Sigmoid colon (tissue), 7 donors: ENCODE results near the gene APOB. TPM values are rescaled to one million over a fixed set of nuclear protein-coding genes. Genes with fewer than 3 reads are reported as not detected.

Source experiments
- DNase-seq: peaks from one replicate; pipeline ENCODE4 v3.0.0-alpha.2; 2019
- H3K27ac ChIP-seq, 4 donors: fragments of 200-600 bp; sonication (generic); one replicate each; pipeline ENCODE4 v1.5.1; 2016 to 2019; ENCODE audit warnings: mild to moderate bottlenecking in 1 of 4
- H3K27me3 ChIP-seq, 3 donors: fragments of 200-600 bp; sonication (generic); one replicate each; pipeline ENCODE4 v1.5.1; 2019; ENCODE audit warnings: mild to moderate bottlenecking in 1 of 3
- H3K36me3 ChIP-seq, 4 donors: fragments of 200-600 bp; sonication (generic); one replicate each; pipeline ENCODE4 v1.5.1; 2016 to 2019
- H3K4me1 ChIP-seq, 4 donors: fragments of 200-600 bp; sonication (generic); one replicate each; pipeline ENCODE4 v1.5.1; 2017 to 2019
- H3K4me3 ChIP-seq, 4 donors: fragments of 200-600 bp; sonication (generic); one replicate each; pipeline ENCODE4 v1.5.1; 2017 to 2019; ENCODE audit warnings: mild to moderate bottlenecking in 2 of 4, moderate library complexity in 1 of 4
- H3K9me3 ChIP-seq, 4 donors: fragments of 200-600 bp in 3 of 4; sonication (generic) in 3 of 4; one replicate each; pipeline versions ENCODE4 v1.5.1 to v1.6.1; 2013 to 2019
- EP300 ChIP-seq, 4 donors: sonication (generic); formaldehyde crosslinking; IDR thresholded peaks; one replicate each; pipeline ENCODE4 v1.6.1; 2017; ENCODE audit warnings: antibody characterized with exemption in 4 of 4
- POLR2A ChIP-seq, 2 donors: fragments of 450-650 bp; IDR thresholded peaks; one replicate each; pipeline ENCODE4 v1.6.1; 2016; ENCODE audit warnings: antibody characterized with exemption in 2 of 2, mild to moderate bottlenecking in 2 of 2, moderate library complexity in 2 of 2
- POLR2AphosphoS5 ChIP-seq, 4 donors: sonication (generic); formaldehyde crosslinking; IDR thresholded peaks; one replicate each; pipeline ENCODE4 v1.6.1; 2017; ENCODE audit warnings: antibody characterized with exemption in 4 of 4
- WGBS, 2 donors: extraction: QIAGEN DNeasy Blood & Tissue Kit; methylation state at CpG; one replicate each; pipeline ENCODE4 v1.1.7; 2013; 5-methylcytosine and 5-hydroxymethylcytosine counted together
- intact Hi-C: fragments of 100-400 bp; cut with DNase I; formaldehyde crosslinking; loops from one replicate; pipeline ENCODE4 v1.15.1; 2023
- polyA plus RNA-seq, 3 donors: library from polyadenylated mRNA; stranded (reverse); fragments of 200-250 nt; gene quantifications; one replicate each; pipeline ENCODE4 v1.2.3, GENCODE V29; 2013
- total RNA-seq, 4 donors: library from RNA; depleted of rRNA; stranded (reverse); fragments of >200 nt; gene quantifications; one replicate each; pipeline ENCODE4 v1.1.0, GENCODE V29; 2016
- TF ChIP-seq, protein P1 (sequence below), 4 experiments: fragments of 450-650 bp in 3 of 4; fragments of 200-600 bp in 1 of 4; IDR thresholded peaks; one replicate each; pipeline ENCODE4 v1.5.1; 2016 to 2019; ENCODE audit warnings: antibody characterized with exemption in 4 of 4, mild to moderate bottlenecking in 3 of 4, moderate library complexity in 2 of 4
- donor health status: healthy with polysubstance abuse.
- donor health status: Bipolar disorder and iron deficiency.
- donor health status: healthy.

The APOB gene
- total and polyA plus RNA-seq, 7 donors = under 0.01 to 3.6 (median 0.69) TPM; not detected in 1

- 77 to 93% methylated on average over 1 of the region's 1 CpG for WGBS, 2 donors
- H3K27ac ChIP-seq = peak overlapping the region in 2 of 4 donors; percentile 18 to 23
- peaks cover 0 to 88% (median 71%) of the 10 kb centered on the region in 4 donors for H3K4me1 ChIP-seq
Observed at GRCh38 chr2:20989404-20989803, 54.5 kb downstream of the APOB start.

DNA sequence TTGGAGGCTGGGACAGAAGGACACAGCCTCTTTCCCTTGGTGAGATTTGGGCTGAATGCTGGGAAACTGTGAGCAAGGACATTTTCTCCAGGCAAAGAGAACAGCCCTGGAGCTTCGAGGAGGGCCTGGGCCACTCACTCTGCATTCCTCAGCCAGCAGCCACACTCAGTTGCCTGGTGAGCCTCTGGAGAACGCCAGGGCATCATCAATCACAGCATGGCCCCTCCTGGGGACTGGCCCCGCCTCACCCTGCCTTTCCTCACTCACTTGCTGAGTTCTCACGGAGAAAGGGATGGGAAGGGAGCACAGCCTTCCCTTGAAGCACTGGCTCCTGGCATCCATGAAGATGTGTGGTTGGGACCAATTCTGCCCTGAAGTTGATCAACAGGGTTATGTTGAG lies 55.0 kb downstream of the APOB start:
- Histone ChIP-seq H3K4me3 (no peak overlapping the region), H3K27me3 (no peaks in the 10 kb centered on the region), H3K4me1 (peaks cover 0 to 90% (median 71%) of the 10 kb centered on the region in 4 donors), H3K36me3 (no peaks in the 10 kb centered on the region), H3K9me3 (no peaks in the 10 kb centered on the region), H3K27ac (peak overlapping the region in 2 of 4 donors; percentile 18 to 23)
- TF ChIP-seq POLR2AphosphoS5 (IDR thresholded peaks at IDR 0.05) = no peak
- TF ChIP-seq EP300 (IDR thresholded peaks at IDR 0.05) = no peak
- TF ChIP-seq POLR2A (IDR thresholded peaks at IDR 0.05) = no peak
- TF ChIP-seq, protein P1, sequence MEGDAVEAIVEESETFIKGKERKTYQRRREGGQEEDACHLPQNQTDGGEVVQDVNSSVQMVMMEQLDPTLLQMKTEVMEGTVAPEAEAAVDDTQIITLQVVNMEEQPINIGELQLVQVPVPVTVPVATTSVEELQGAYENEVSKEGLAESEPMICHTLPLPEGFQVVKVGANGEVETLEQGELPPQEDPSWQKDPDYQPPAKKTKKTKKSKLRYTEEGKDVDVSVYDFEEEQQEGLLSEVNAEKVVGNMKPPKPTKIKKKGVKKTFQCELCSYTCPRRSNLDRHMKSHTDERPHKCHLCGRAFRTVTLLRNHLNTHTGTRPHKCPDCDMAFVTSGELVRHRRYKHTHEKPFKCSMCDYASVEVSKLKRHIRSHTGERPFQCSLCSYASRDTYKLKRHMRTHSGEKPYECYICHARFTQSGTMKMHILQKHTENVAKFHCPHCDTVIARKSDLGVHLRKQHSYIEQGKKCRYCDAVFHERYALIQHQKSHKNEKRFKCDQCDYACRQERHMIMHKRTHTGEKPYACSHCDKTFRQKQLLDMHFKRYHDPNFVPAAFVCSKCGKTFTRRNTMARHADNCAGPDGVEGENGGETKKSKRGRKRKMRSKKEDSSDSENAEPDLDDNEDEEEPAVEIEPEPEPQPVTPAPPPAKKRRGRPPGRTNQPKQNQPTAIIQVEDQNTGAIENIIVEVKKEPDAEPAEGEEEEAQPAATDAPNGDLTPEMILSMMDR (IDR thresholded peaks at IDR 0.05) = no peak
- 37 to 53% methylated on average over 4 of the region's 4 CpGs for WGBS, 2 donors
- no peak for DNase-seq
- intact Hi-C loops = no loop called here

More at GRCh38 chr2:20989404-20989803, 54.5 kb downstream of the APOB start:
- Histone ChIP-seq H3K4me3 (no peak overlapping the region), H3K27me3 (no peaks in the 10 kb centered on the region), H3K36me3 (no peaks in the 10 kb centered on the region), H3K9me3 (no peaks in the 10 kb centered on the region)
- DNase-seq = no peak
- intact Hi-C loops = no loop called here
- TF ChIP-seq POLR2AphosphoS5 (IDR thresholded peaks at IDR 0.05) (no peak), EP300 (IDR thresholded peaks at IDR 0.05) (no peak), POLR2A (IDR thresholded peaks at IDR 0.05) (no peak)
- TF ChIP-seq, protein P1 (IDR thresholded peaks at IDR 0.05) = no peak

GRCh38 chr2:20986024-20986939 lies 57.6 kb downstream of the APOB start:
- no peaks in the 10 kb centered on the region for H3K9me3 ChIP-seq
- H3K27me3 ChIP-seq = no peaks in the 10 kb centered on the region
- peak; percentile 83 for DNase-seq
- peak overlapping the region; percentile 55 to 77 (median 62) for H3K27ac ChIP-seq
- no peak overlapping the region for H3K4me3 ChIP-seq
- intact Hi-C loops = no loop called here
- H3K4me1 ChIP-seq = peaks cover 0 to 77% (median 59%) of the 10 kb centered on the region in 4 donors
- H3K36me3 ChIP-seq = no peaks in the 10 kb centered on the region
- no peak for TF ChIP-seq POLR2A (IDR thresholded peaks at IDR 0.05)
- TF ChIP-seq EP300 (IDR thresholded peaks at IDR 0.05) = peak; percentile 53 to 78 (median 63)
- peak; percentile 58 to 82 (median 76) for TF ChIP-seq POLR2AphosphoS5 (IDR thresholded peaks at IDR 0.05)
- TF ChIP-seq, protein P1 (IDR thresholded peaks at IDR 0.05) = no peak
- 55 to 64% methylated on average over 5 of the region's 5 CpGs for WGBS, 2 donors

DNA sequence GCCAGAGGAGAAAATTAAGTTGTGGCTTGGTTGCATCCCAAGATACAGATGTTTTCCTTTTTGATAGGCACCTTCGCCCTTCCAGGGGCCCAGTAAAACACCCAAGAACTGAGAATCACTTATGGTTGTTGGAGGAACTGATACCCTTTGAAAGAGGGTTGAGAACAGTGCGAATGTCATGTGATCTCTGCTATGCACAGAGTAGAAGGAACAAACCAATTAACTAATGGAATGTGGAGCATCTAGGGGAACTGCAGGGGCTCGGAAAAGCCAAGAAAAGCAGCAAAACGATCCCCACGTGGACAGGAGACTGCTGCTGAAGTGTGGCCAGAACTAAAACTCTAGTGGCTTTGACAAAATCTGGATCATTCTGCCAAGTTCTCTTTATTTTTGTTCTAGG lies 58.8 kb downstream of the APOB start:
- TF ChIP-seq POLR2A (IDR thresholded peaks at IDR 0.05) = no peak
- TF ChIP-seq, protein P1 (IDR thresholded peaks at IDR 0.05) = no peak
- no peak for TF ChIP-seq POLR2AphosphoS5 (IDR thresholded peaks at IDR 0.05)
- no peak for TF ChIP-seq EP300 (IDR thresholded peaks at IDR 0.05)
- intact Hi-C loops = no loop called here
- peaks cover 0 to 73% (median 55%) of the 10 kb centered on the region in 4 donors for H3K4me1 ChIP-seq
- no peak for DNase-seq
- H3K9me3 ChIP-seq = no peaks in the 10 kb centered on the region
- H3K36me3 ChIP-seq = no peaks in the 10 kb centered on the region
- 37 to 45% methylated on average over 5 of the region's 5 CpGs for WGBS, 2 donors
- no peak overlapping the region for H3K4me3 ChIP-seq
- H3K27ac ChIP-seq = peak overlapping the region; percentile 55 to 77 (median 62)
- no peaks in the 10 kb centered on the region for H3K27me3 ChIP-seq
